HCEC 1CT (cell line): ENCODE results near the gene CDC27.
"Not testable (repeated sequence)": the region's sequence is repeated elsewhere in the genome, so short reads cannot be mapped to it uniquely, and the experiment has no call there.

ENCODE experiments used
- DNase-seq: peaks from one replicate; pipeline ENCODE4 v3.0.0-alpha.2; 2017

CDC27 gene, protein sequence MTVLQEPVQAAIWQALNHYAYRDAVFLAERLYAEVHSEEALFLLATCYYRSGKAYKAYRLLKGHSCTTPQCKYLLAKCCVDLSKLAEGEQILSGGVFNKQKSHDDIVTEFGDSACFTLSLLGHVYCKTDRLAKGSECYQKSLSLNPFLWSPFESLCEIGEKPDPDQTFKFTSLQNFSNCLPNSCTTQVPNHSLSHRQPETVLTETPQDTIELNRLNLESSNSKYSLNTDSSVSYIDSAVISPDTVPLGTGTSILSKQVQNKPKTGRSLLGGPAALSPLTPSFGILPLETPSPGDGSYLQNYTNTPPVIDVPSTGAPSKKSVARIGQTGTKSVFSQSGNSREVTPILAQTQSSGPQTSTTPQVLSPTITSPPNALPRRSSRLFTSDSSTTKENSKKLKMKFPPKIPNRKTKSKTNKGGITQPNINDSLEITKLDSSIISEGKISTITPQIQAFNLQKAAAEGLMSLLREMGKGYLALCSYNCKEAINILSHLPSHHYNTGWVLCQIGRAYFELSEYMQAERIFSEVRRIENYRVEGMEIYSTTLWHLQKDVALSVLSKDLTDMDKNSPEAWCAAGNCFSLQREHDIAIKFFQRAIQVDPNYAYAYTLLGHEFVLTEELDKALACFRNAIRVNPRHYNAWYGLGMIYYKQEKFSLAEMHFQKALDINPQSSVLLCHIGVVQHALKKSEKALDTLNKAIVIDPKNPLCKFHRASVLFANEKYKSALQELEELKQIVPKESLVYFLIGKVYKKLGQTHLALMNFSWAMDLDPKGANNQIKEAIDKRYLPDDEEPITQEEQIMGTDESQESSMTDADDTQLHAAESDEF

DNA sequence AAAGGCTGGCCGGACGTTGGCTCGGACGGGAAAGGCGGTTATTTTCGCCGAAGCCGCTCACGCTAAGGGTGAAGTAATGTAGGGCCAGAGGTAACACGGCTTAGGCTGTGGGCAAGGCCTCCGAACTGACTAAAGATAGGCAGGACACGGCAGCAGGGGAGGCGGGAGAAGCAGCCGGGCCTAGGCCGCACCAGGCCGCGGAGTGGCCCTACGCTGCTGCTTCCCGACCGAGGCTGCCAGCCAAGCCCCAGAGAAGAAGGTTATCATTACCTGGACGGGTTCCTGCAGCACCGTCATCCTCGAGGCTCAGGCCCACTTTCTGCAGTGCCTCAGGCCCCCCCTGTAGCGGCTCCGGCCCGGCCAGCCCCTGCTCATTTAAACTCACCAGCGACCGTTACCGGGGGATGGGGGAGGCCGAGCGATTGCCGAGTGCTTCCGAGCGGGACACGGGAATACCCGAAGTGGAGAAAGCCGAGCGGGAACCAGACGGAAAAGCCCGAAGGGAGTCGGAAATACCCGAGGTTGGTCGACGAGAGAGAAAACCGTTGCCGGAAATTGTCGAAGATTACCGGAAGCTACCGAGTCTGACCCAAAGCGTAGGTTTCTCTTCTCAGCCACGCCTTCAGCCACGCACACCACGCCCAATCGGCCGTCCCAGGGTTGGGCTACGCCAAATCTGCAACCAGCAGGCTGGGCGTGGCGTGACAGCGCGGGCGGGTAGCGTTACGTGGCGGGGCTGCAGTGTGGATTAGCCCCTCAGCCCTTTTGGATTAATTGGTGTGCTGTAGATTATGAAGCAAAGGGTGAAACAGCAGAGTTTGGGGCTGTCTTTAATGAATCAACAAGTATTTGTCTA, at the start of gene CDC27:
TSS of gene CDC27 (minus strand) at position 420 of the 856 bp plus-strand sequence. CDS start at position 297, 123 bp downstream.
- DNase-seq = peak; percentile 94

DNA sequence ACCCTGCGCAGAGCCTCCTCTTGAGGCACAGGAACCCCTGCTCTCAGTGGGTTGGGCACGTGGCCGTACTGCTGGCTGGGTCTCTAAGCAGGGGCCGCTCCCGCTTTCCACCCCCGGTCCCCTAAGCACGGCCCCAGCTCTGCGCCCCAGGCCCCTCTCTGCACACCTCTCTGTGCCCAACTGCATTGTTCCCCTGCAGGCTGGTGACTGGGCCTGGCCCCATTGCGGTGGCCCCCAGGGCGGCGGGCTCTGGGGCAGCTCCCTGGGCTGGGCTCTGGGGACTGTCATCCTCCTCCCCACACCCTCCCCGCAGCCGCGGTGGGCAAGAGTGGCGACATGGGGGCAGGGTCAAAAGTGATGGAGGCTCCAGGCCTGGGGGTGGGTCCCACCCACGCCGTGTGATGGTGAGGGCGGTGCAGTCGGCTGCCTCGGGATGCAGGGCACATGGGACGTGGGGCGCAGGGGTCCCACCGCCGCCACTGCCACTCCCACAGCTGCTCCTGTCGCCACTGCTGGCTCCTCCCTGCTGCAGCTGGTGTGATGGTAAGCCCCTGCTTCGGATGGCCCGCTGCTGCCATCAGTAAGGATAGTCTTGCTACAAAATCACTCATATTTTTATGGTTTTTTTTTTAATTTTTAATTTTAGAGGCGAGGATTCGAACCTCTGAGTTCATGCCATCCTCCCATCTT, 49.4 kb upstream of the CDC27 start:
- DNase-seq = no peak

DNA sequence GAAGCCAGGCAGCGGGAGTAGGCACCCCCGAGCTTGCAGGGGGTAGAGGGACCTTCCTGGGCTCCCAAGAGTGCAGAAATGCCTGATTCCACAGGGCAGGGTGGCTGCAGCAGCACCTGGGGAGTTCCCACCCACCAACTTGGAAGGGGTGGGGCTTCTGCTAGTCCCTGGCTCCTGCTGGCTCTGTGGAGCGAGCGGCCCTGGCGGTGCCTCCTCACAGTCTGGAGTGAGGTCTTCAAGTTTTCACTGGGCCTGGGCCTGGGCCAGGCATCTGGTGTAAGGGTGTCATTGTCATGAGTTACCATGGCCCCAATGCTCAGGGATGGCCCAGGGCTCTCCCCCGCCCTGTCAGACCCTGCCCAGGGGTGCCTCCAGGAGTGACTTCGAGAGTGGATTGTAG, 48.7 kb upstream of the CDC27 start:
- DNase-seq = no peak

DNA sequence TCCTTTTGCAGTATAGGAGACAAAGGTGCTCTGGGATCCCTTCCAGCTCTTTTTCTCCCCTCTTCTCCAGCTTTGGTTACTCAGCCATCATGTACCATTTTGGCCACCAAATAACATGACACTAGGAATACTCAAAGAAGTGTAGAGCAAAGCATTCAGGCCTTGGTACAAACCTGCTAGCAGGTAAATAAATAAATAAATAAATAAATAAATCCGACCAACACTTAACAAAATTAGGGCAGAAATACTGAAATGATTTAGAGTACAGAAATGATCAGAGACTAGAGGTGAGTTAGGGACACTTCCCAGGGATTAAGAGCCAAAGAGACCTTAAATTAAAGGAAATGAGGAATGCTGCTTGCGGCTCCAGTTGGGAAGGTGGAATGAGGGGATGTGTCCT, 46.8 kb upstream of the CDC27 start:
- no peak for DNase-seq

DNA sequence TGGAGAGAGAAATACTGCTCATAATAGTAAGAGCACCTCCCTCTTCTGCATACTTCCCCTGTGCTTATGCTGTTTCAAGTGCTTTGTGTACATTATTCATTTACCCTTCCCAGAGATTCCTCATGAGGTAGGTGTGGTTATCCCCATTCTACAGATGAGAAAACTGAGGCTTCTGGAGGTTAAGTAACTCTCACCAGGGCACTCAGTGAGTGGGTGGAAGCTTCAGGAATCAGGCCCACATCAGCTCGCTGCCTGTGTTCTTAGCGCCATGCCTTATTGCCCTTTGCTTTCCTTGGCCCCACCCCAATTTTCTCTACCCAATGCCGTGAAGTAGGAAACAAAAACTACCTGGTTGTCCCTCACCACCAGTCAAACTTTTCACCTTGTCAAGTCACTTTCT, 46.4 kb upstream of the CDC27 start:
- DNase-seq = no peak

DNA sequence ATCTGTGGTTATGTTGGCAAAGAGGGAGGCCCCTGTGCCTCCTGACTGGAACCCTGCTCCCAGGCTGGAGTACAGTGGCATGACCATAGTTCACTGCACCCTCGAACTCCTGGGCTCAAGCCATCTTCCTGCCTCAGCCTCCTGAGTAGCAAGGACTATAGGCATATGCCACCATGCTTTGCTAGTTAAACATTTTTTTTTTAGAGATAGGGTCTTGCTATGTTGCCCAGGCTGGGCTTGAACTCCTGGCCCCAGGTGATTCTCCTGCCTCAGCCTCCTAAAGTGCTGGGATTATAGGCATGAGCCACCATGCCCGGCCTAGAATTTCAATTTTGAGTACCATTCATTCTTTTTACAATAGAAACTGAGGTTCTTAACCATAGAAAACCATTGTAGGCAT, 43.4 kb upstream of the CDC27 start:
- no peak for DNase-seq

DNA sequence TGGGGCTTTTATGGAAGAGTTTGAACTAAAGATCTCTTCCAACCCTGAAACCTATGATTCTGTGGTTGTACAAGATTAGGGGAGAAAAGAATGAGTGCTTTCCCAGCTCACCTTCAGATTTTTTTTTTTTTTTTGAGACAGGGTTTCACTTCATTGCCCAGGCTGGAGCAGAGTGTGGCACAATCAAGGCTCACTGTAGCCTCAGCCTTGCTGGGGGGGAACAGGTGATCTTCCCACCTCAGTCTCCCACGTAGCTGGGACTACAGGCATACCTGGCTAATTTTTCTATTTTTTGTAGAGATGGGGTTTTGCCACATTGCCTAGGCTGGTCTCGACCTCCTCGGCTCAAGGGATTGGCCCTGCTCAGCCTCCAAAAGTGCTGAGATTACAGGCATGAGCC, 42.8 kb upstream of the CDC27 start:
- no peak for DNase-seq

DNA sequence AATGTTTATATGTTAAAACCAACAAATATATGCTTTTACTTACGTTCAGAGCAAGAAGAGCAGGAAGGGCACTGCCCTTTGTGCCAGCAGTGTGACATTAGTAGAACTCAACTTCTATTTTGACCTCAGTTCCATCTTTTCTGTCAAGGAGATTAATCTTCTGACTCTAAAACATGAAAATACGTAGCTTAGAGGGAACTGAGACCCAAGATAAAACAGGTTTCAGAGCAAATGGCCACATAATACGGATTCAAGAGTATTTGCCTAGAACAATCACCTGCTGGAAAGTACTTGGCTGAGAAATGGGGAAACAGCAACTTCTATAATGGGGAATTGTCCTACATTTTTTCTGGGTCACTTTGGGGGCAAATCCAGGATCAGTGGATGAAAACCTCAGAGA, 42.2 kb upstream of the CDC27 start:
- DNase-seq = no peak

DNA sequence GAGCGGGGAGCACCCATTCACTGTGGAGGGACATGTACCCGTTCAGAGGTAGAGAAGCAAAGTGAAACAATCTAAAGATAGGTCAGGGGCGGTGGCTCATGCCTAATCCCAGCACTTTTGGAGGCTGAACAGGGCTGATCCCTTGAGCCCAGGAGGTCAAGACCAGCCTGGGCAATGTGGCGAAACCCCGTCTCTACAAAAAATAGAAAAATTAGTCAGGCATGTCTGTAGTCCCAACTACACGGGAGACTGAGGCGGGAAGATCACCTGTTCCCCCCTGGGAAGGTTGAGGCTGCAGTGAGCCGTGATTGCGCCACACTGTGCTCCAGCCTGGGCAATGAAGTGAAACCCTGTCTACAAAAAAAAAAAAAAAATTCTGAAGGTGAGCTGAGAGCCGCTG, 41.8 kb upstream of the CDC27 start:
- DNase-seq = no peak

DNA sequence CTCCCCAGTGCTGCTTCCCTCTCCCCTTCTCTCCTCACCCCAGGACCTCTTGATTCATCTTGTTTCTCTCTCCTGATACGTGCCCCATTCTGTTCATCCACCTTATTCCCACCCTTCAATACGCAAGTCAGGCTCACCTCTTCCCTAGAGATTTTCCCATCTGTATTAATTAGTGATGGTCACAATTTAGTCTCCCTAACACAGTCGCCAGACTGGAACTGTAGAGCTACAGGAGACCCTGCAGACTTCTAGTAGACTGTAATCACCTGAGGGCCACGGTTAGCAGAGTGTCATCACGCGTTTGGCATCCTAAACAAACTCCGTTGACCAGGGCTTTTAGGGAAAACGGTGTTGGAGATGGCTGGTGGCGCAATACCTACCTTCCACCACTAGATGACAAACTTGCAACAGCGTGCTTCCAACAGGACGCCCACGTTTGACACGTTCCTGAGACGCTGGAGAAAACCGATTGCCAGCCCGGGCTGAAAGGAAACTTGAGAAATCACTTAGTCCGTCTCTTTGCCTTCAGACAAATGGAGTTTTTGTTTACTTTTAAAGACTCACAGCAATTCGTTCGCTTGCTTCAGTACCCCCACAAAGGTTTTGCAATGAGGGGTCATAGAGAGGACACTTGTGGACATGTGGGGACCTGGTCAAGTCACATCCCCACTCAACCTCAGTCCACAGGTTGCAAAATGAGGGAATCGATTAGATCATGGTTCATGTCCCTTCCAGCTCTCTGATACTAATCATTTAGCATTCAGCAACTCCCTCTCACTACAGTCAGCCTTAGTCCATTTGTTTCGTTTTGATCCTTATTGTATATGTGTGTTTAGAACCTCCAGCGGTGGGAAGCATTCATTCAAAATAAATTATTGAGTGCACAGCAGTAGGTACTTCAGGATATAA, 40.7 kb upstream of the CDC27 start:
- peak; percentile 94 for DNase-seq

DNA sequence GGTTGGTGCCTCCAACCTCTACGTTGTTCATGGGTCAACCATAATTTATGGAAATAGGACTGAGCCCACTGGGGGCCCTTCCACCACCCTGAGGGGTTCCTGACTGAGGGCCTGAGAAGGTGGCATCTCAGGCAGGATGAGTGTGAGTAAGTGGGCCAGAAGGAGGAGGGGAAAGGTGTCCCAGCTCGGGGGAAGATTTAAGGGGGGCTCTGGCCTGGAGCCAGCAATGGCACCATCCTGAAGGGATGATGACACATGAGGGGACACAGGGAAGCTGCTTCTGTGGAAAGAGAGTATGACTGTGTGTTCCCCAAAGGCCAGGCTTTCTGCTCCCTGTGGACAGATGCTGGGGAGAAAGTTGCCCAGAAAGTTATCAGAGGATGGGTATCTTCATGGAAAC, 38.8 kb upstream of the CDC27 start:
- no peak for DNase-seq

DNA sequence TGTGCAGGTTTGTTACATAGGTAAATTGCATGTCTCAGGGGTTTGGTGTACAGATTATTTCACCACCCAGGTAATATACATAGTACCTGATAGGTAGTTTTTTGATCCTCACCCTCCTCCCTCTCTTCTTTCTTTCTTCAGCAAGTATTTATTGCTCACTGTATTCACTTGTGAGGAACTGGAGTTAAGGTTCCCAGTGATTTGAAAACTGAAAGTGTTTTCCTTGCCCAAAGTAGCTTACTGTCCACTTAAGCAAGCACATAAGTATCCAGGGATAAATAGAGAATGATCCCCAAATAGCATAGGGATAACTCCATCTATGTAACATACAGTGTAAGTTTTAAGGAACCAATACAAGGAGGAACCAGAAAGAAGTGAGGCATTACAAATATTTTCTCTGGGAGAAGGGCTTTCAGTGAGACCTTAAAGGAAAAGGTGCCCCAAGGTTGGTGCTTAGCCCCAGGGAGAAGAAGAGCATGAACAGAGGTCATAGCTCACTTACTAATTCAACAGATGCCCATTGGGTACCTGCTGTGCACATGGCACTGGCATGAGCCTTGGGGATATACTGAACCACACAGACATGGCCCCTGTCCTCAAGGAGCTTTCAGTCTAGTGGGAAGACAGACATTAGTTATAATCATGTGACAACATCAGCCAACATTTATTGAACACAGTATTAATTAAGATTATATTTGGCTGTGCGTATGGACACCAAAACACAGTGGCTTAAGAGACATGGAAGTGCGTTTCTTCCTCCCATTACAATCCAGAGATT, 37.0 kb upstream of the CDC27 start:
- DNase-seq = peak; percentile 14

DNA sequence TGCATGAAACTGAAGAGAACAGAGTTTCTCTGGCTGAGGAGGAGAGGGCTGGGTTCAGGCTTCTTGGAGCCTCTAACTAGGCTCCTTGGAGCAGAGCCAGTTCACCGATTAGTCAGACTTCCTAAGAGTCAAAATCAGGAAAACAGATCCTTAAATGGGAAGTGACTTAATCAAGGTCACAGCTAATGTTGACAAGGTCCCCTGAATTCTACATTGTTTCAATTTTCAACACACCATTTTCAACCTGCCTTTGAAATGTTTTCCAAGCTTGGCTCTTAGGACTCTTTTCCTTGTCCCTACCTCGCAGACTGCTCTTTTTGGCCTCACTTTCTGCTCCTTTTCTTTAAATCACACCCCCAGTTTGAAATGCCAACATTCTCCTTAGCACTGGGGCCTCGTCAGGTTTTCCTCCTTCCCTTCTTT, 36.4 kb upstream of the CDC27 start:
- DNase-seq = peak; percentile 97

DNA sequence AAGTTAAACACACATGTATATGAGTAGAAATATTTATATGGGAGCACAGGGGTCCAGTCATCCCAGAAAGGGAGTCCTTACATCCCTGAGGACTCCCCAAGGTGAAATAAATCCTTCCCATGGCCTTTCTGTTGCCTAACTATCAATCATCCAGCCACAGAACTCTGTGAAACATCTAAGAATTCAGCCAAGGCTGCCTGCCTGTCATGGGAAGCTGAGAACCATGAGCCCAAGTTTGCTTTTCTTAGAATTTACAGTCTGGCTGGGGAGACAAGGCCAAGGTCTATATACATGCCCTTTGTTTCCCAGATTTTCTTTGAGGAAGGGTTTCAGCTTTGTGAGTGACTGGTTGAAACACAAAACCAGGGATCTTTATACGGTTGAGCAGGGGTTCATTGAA, 35.9 kb upstream of the CDC27 start:
- peak; percentile 27 for DNase-seq

DNA sequence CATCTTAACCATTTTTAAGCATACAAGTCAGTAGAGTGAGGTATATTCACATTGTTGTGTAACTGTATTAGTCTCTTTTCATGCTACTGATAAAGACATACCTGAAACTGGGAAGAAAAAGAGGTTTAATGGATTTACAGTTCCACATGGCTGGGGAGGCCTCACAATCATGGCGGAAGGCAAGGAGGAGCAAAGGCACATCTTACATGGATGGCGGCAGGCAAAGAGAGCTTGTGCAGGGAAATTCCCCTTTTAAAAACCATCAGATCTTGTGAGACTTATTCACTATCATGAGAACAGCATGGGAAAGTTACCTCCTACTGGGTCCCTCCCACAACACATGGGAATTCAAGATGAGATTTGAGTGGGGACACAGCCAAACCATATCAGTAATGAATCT, 35.0 kb upstream of the CDC27 start:
- not testable (repeated sequence) for DNase-seq

DNA sequence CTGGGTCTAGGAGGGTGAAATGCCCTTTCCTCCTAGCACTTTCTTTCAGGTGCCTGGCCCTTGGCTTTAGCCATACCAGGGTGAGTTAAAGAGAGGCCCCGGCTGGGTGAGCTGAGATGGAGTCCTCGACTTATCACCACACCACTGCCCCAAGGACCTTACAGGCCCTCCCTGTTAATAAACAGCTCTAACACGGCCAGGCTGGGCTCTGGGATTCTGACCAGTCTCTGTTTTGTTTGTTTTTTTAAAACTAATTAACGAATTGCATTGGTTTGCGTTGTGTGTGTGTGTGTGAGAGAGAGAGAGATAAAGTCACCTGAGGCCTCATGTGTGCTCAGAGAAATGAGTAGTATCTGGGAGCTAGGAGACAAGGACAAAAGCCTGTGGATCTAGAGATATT, 34.4 kb upstream of the CDC27 start:
- no peak for DNase-seq

DNA sequence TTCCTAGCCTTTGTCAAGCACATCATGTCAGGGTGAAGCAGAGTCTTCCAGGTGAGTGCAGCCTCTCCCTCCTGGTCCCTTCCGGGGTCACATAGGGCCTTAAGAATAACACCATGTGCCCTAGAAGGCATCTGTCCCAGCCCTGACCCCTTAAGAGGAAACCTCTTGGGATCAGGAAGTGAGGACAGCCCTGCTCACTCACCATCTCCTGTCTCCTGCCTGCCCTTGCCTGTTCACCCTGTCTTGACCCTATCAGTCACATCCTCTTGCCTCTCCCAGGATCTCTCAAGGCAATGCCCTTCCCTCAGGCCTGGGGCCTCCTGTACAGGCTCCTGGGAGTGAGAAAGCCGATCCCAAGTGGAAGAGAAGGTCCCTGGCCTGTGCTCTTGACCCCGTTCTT, 33.9 kb upstream of the CDC27 start:
- peak; percentile 56 for DNase-seq

DNA sequence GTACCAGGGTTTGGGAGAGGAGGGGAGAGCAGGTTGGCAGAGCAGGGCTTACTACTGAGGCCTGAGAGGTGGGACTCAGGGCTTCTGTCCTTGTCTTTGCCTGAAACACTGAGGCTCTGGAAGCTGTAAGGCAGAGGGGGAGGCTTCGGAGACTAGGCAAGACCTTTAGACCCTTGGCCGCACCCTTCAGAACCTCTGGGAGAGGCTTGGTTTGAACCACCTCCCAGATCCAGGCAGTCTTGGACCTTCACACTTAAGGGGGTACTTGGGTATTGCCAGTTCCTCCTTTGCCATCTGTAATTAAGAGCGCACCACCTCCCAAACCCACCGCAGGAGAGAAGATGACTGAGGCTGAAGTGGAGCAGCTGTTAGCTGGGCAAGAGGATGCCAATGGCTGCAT, 33.0 kb upstream of the CDC27 start:
- DNase-seq = no peak

DNA sequence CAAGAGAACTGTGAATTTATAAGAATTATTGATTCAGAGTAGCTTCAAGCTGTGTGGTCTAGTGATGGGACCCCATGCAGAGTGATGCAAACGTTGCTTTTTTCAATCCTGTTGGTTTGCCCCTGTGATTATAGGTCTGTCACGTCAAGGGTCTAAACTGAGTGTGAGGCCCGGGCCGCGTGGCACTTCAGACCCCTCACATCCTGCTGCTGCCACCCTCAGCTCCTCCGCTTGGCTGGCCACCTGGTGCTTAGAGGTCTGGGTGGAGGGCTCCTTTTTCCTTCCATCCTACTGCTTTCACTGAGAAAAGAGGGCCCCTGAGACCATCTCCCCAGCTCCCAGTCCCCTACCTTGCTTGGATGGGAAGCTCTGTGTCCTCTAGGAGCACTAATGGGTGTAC, 32.1 kb upstream of the CDC27 start:
- no peak for DNase-seq

DNA sequence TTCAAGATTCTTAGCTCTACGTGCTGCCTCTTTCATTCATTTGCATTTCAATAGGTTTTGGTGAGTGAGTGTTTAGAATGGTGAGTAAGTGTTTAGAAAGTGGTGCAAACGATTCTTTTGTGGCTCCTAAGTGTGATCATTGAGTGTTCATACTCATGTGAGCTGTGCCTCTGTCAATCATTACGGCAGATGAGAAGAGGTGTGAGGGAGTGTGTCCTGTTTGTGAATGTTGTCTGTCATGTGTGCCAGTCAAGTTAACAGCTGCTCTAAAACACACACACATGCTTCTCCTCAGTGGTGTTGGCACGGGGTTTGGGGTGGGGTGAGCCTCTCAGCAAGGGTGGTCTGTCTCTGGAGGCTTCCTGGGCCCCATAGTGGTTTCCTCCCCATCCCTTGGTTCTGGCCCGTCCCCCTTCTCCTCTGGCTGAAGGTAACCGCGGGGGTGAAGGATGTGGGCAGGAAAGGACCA, 31.5 kb upstream of the CDC27 start:
- no peak for DNase-seq
